HG02678 (cell line): ENCODE measurements around the gene CYB5A.
"Not testable (repeated sequence)": the region's sequence is repeated elsewhere in the genome, so short reads cannot be mapped to it uniquely, and the experiment has no call there.

Source experiments
- ATAC-seq: cut with Tn5 transposase; IDR thresholded peaks from one replicate; pipeline ENCODE4 v1.9.1; 2021; ENCODE audit warnings: mild to moderate bottlenecking, moderate library complexity; ENCODE audit not compliant: unreplicated experiment

The CYB5A gene

GRCh38 chr18:74291771-74292540, at the start of gene CYB5A:
TSS of gene CYB5A (minus strand) at chr18:74291963. CDS start at chr18:74291875, 88 bp downstream.
- ATAC-seq: peak; percentile 99

GRCh38 chr18:74337912-74338309, 46.1 kb upstream of the CYB5A start:
- no peak for ATAC-seq

- no peak for ATAC-seq
Observed at GRCh38 chr18:74337155-74337911, 45.6 kb upstream of the CYB5A start.

GRCh38 chr18:74336656-74337055, 44.9 kb upstream of the CYB5A start:
- ATAC-seq: no peak

- ATAC-seq: peak; percentile 72
Observed at GRCh38 chr18:74334242-74334893, 42.6 kb upstream of the CYB5A start.

- no peak for ATAC-seq
Observed at GRCh38 chr18:74333091-74333490, 41.3 kb upstream of the CYB5A start.

- no peak for ATAC-seq
Observed at GRCh38 chr18:74331404-74331803, 39.6 kb upstream of the CYB5A start.

- no peak for ATAC-seq
Observed at GRCh38 chr18:74329688-74330205, 38.0 kb upstream of the CYB5A start.

GRCh38 chr18:74328206-74328605, 36.4 kb upstream of the CYB5A start:
- ATAC-seq: no peak

GRCh38 chr18:74326791-74327190, 35.0 kb upstream of the CYB5A start:
- ATAC-seq: not testable (repeated sequence)

- no peak for ATAC-seq
Observed at GRCh38 chr18:74326231-74326630, 34.5 kb upstream of the CYB5A start.

- no peak for ATAC-seq
Observed at GRCh38 chr18:74316257-74317170, 24.8 kb upstream of the CYB5A start.

- ATAC-seq: no peak
Observed at GRCh38 chr18:74315464-74316256, 23.9 kb upstream of the CYB5A start, which contains the start of gene C18orf63. TSS of gene C18orf63 (plus strand) at chr18:74315839. CDS start at chr18:74317866, 2,027 bp downstream.

GRCh38 chr18:74314759-74315463, 23.1 kb upstream of the CYB5A start:
- no peak for ATAC-seq

GRCh38 chr18:74311000-74311399, 19.2 kb upstream of the CYB5A start:
- no peak for ATAC-seq

GRCh38 chr18:74310411-74310810, 18.6 kb upstream of the CYB5A start:
- peak; percentile 94 for ATAC-seq

GRCh38 chr18:74303936-74304335, 12.2 kb upstream of the CYB5A start:
- ATAC-seq: no peak

- no peak for ATAC-seq
Observed at GRCh38 chr18:74303306-74303705, 11.5 kb upstream of the CYB5A start.

GRCh38 chr18:74299746-74300145, 8.0 kb upstream of the CYB5A start:
- no peak for ATAC-seq
